DND-41 (cell line): ENCODE measurements around the gene AFF2.

Experiments used
- ATAC-seq: fragments of 200-7000 bp; cut with Tn5 transposase; 3 replicates; pipeline ENCODE4 v1.9.1; 2021; ENCODE audit warnings: low read depth; ENCODE audit not compliant: insufficient read depth
- DNase-seq: peaks from one replicate; pipeline ENCODE4 v3.0.0-alpha.2; 2020
- H2AFZ ChIP-seq: 2 replicates; pipeline ENCODE4 v1.6.0; 2012; ENCODE audit warnings: low read depth, low read length
- H3K27ac ChIP-seq: 2 replicates; pipeline ENCODE4 v1.5.1; 2012; ENCODE audit warnings: low read length, inconsistent platforms
- H3K27me3 ChIP-seq: fragments of 200-600 bp; sonication (generic); 2 replicates; pipeline ENCODE4 v1.6.0; 2012; ENCODE audit warnings: low read length, mild to moderate bottlenecking, inconsistent platforms; ENCODE audit not compliant: insufficient read depth, poor library complexity
- H3K36me3 ChIP-seq: 2 replicates; pipeline ENCODE4 v1.5.1; 2012; ENCODE audit warnings: low read length, inconsistent platforms; ENCODE audit not compliant: insufficient read depth
- H3K4me1 ChIP-seq: 2 replicates; pipeline ENCODE4 v1.5.1; 2012; ENCODE audit warnings: mild to moderate bottlenecking, low read length; ENCODE audit not compliant: insufficient read depth
- H3K4me2 ChIP-seq: 2 replicates; pipeline ENCODE4 v1.6.0; 2012; ENCODE audit warnings: mild to moderate bottlenecking, moderate library complexity, low read length, inconsistent platforms; ENCODE audit not compliant: insufficient read depth
- H3K4me3 ChIP-seq, 2 experiments: fragments of 200-600 bp in 1 of 2; shearing (Covaris generic) in 1 of 2; 2 replicates each; pipeline ENCODE4 v1.5.1; 2012 to 2016; ENCODE audit warnings: inconsistent platforms in 2 of 2, low read length in 2 of 2, mild to moderate bottlenecking in 2 of 2, low read depth in 1 of 2, moderate library complexity in 1 of 2
- H3K79me2 ChIP-seq: 2 replicates; pipeline ENCODE4 v1.6.0; 2012; ENCODE audit warnings: low read length, inconsistent platforms; ENCODE audit not compliant: insufficient read depth
- H3K9ac ChIP-seq: 2 replicates; pipeline ENCODE4 v1.6.0; 2012; ENCODE audit warnings: low read depth, mild to moderate bottlenecking, inconsistent platforms, low read length, moderate library complexity
- H3K9me3 ChIP-seq: 2 replicates; pipeline ENCODE4 v1.5.1; 2012; ENCODE audit warnings: low read length, moderate library complexity, mild to moderate bottlenecking, inconsistent platforms; ENCODE audit not compliant: insufficient read depth, severe bottlenecking
- H4K20me1 ChIP-seq: 2 replicates; pipeline ENCODE4 v1.6.0; 2012; ENCODE audit warnings: low read length; ENCODE audit not compliant: insufficient read depth
- EZH2 ChIP-seq: IDR thresholded peaks from 3 replicates; pipeline ENCODE4 v1.6.1; 2012; ENCODE audit warnings: borderline replicate concordance, low read depth, mild to moderate bottlenecking, moderate library complexity, low read length, inconsistent platforms; ENCODE audit not compliant: severe bottlenecking
- TF ChIP-seq, protein P1 (sequence below): IDR thresholded peaks from 2 replicates; pipeline ENCODE4 v1.5.1; 2012; ENCODE audit warnings: borderline replicate concordance, low read length, moderate library complexity, mild to moderate bottlenecking; ENCODE audit not compliant: poor library complexity, severe bottlenecking; ENCODE audit errors: extremely low read depth

AFF2 gene

DNA sequence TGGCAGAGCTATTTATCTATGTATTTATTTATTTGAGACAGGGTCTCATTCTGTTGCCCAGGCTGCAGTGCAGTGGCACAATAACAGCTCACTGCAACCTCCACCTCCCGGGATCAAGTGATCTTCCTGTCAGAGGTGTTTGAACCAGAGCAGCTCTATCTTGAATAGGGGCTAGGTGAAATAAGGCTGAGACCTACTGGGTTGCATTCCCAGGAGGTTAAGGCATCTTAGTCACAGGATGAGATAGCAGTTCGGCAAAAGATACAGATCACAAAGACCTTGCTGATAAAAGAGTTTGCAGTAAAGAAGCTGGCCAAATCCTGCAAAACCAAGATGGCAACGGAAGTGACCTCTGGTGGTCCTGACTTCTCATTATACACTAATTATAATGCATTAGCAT is 501.9 kb downstream of the AFF2 start:
- Histone ChIP-seq H3K9me3 (no peaks in the 10 kb centered on the region), H3K9ac (no peak overlapping the region), H3K27ac (no peak overlapping the region), H3K79me2 (no peaks in the 10 kb centered on the region), H3K27me3 (no peaks in the 10 kb centered on the region), H3K4me1 (no peaks in the 10 kb centered on the region), H4K20me1 (no peaks in the 10 kb centered on the region), H3K36me3 (no peaks in the 10 kb centered on the region), H2AFZ (no peak overlapping the region), H3K4me2 (no peak overlapping the region), H3K4me3 (no peak overlapping the region)
- no peak for ATAC-seq
- no peak for DNase-seq
- no peak for TF ChIP-seq EZH2
- TF ChIP-seq, protein P1, sequence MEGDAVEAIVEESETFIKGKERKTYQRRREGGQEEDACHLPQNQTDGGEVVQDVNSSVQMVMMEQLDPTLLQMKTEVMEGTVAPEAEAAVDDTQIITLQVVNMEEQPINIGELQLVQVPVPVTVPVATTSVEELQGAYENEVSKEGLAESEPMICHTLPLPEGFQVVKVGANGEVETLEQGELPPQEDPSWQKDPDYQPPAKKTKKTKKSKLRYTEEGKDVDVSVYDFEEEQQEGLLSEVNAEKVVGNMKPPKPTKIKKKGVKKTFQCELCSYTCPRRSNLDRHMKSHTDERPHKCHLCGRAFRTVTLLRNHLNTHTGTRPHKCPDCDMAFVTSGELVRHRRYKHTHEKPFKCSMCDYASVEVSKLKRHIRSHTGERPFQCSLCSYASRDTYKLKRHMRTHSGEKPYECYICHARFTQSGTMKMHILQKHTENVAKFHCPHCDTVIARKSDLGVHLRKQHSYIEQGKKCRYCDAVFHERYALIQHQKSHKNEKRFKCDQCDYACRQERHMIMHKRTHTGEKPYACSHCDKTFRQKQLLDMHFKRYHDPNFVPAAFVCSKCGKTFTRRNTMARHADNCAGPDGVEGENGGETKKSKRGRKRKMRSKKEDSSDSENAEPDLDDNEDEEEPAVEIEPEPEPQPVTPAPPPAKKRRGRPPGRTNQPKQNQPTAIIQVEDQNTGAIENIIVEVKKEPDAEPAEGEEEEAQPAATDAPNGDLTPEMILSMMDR, result no peak

DNA sequence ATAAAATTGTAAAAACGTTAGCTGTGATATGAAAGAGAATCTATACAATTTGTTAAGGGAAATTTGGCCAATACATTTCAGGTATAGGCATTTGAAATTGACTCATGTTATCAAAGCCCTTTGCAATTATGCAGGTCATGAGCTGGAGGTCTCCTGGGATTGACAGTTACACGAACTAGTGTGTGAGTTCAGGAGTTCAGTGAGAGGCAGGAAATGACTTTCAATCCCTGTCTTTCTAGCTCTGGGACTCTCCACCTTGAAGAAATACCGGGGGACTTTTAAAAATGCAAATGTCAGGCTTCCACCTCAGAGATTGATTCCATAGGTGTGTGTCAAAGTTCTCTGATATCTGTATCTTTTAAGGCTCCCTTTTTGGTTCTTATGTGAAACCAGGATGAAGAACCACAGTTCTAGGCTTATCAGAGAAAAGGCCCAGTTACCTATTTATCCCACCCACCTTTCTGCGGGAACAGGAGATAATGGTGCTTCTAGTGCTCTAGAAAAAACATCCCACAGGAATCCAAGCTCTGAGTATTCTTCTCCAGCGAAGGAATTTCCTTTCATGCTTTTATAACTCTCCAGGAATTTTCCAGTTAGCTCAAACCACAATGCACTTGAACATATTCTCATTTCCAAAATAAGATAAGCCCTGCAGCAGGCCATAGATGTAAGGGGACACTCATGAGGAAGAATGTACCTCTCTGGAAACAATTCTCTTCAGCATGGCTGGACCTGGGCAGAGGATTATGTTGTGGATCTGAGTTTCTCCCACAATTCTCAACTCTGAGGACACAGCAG is 503.6 kb downstream of the AFF2 start:
- Histone ChIP-seq H2AFZ (no peak overlapping the region), H3K4me2 (no peak overlapping the region), H3K27me3 (no peaks in the 10 kb centered on the region), H3K36me3 (no peaks in the 10 kb centered on the region), H3K4me1 (no peaks in the 10 kb centered on the region), H3K4me3 (no peak overlapping the region), H3K27ac (no peak overlapping the region), H3K9ac (no peak overlapping the region), H3K9me3 (no peaks in the 10 kb centered on the region), H4K20me1 (no peaks in the 10 kb centered on the region), H3K79me2 (no peaks in the 10 kb centered on the region)
- DNase-seq (no peak), ATAC-seq (no peak)
- TF ChIP-seq EZH2, result no peak
- TF ChIP-seq, protein P1, result no peak

DNA sequence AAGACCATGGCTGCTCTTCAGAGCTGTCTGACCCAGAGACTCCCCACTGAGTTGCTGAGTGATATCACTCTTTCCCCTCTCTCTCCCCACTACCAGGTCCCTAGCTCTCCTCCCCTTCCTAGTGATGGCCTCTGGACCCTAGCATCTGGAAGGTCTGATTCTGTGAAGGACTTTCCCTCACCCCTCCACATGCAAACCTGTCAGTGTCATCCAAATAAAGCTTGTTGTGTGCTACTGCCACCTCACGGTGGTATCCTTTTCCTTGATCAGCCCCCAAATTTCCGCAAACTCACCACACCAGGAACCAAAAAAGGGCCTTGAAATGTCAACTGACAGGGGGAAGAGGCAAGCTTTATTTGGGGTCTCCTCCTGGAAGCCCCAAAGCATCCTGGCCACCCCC is 504.5 kb downstream of the AFF2 start:
- Histone ChIP-seq H3K9ac (no peak overlapping the region), H3K9me3 (no peaks in the 10 kb centered on the region), H2AFZ (no peak overlapping the region), H3K4me1 (no peaks in the 10 kb centered on the region), H3K79me2 (no peaks in the 10 kb centered on the region), H4K20me1 (no peaks in the 10 kb centered on the region), H3K27ac (no peak overlapping the region), H3K4me3 (no peak overlapping the region), H3K4me2 (no peak overlapping the region), H3K27me3 (no peaks in the 10 kb centered on the region), H3K36me3 (no peaks in the 10 kb centered on the region)
- DNase-seq (no peak), ATAC-seq (no peak)
- TF ChIP-seq, protein P1, result no peak
- TF ChIP-seq EZH2, result no peak

DNA sequence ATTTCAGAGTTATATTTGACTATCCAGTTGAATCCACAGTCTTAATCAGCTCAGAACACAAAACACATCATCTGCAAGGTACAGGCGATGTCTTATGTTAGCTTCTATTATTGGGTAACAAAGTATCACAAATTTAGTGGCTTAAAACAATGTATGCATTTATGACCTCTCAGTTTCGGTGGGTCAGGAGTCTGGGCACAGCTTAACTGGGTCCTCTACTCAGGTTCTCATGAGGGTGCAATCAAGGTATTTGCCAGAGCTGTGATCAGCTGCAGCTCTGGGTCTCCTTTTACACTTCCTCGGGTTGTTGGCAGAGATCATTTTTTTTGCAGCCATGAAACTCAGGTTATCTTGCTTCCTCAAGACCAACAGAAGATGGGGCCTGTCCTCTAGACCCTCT is 505.8 kb downstream of the AFF2 start:
- ATAC-seq (no peak), DNase-seq (no peak)
- H3K4me1 ChIP-seq, result no peaks in the 10 kb centered on the region
- no peaks in the 10 kb centered on the region for H3K79me2 ChIP-seq
- H3K36me3 ChIP-seq, result no peaks in the 10 kb centered on the region
- no peaks in the 10 kb centered on the region for H3K9me3 ChIP-seq
- no peak overlapping the region for H3K4me2 ChIP-seq
- H3K27ac ChIP-seq, result no peak overlapping the region
- no peaks in the 10 kb centered on the region for H3K27me3 ChIP-seq
- no peaks in the 10 kb centered on the region for H4K20me1 ChIP-seq
- no peak overlapping the region for H3K4me3 ChIP-seq
- no peak for TF ChIP-seq EZH2
- TF ChIP-seq, protein P1, result no peak
- no peak overlapping the region for H2AFZ ChIP-seq
- H3K9ac ChIP-seq, result no peak overlapping the region
